ENCODE data around the gene KRT15. TPM values are rescaled to one million over a fixed set of nuclear protein-coding genes. Genes with fewer than 3 reads are reported as not detected.
A peak's percentile ranks its signal among the peaks of the same experiment; 100 is the strongest.

The KRT15 gene
- polyA plus RNA-seq, 3 donors: 0.03 TPM; not detected in 2

GRCh38 chr17:41467561-41467960 lies 51.1 kb downstream of the KRT15 start:
- peak overlapping the region in 1 of 7 donors; percentile 25 for H3K27ac Mint-ChIP-seq
- H3K4me3 Mint-ChIP-seq: no peak overlapping the region
- no peaks in the 10 kb centered on the region for H3K4me1 Mint-ChIP-seq
- Histone ChIP-seq H3K4me3 (replicated peaks in 1 of 3; ENCODE audit: low read depth in 2 of 3, low read length in 3 of 3) (no peak overlapping the region), H3K4me1 (ENCODE audit: control insufficient read depth in 1 of 2, insufficient read depth in 2 of 2, low read length in 2 of 2) (no peaks in the 10 kb centered on the region), H3K9me3 (replicated peaks in 1 of 2; ENCODE audit: control insufficient read depth in 1 of 2, insufficient read depth in 1 of 2, low read length in 2 of 2) (no peaks in the 10 kb centered on the region), H4K20me1 (ENCODE audit: insufficient read depth, low read length) (no peaks in the 10 kb centered on the region), H3K27me3 (ENCODE audit: control insufficient read depth in 2 of 2, insufficient read depth in 2 of 2, low read length in 2 of 2) (peaks cover 0 to 3% of the 10 kb centered on the region in 2 donors), H3K9ac (ENCODE audit: insufficient read depth, low read length, poor library complexity, severe bottlenecking) (no peak overlapping the region), H3K79me2 (ENCODE audit: insufficient read depth, low read length) (no peaks in the 10 kb centered on the region), H3K27ac (ENCODE audit: low read depth in 1 of 2, low read length in 2 of 2) (no peak overlapping the region), H2AFZ (ENCODE audit: insufficient read depth, low read depth, low read length, poor library complexity, severe bottlenecking) (no peak overlapping the region), H3K36me3 (replicated peaks in 1 of 2; ENCODE audit: control insufficient read depth in 1 of 2, insufficient read depth in 2 of 2, low read length in 2 of 2) (no peaks in the 10 kb centered on the region), H3K4me2 (replicated peaks; ENCODE audit: extremely low read depth, low read length, poor library complexity, severe bottlenecking) (no peak overlapping the region)
- TF ChIP-seq CTCF (IDR thresholded peaks at IDR 0.05): no peak
- 93% methylated on average over 2 of the region's 4 CpGs for WGBS (ENCODE audit: insufficient coverage)
- peaks cover 0 to 17% (median 2%) of the 10 kb centered on the region in 7 donors for H3K9me3 Mint-ChIP-seq
- peaks cover 6 to 19% (median 11%) of the 10 kb centered on the region in 3 donors for H3K27me3 Mint-ChIP-seq (ENCODE audit: low read depth in 3 of 3)
- DNase-seq: no peak
- no peaks in the 10 kb centered on the region for H3K36me3 Mint-ChIP-seq
- intact Hi-C loops (cut with micrococcal nuclease): no loop called here

- H3K4me3 ChIP-seq (replicated peaks in 1 of 3; ENCODE audit: low read depth in 2 of 3, low read length in 3 of 3): no peak within 1 kb of the TSS
- no peak within 1 kb of the TSS for H3K9ac ChIP-seq (ENCODE audit: insufficient read depth, low read length, poor library complexity, severe bottlenecking)
- 91% methylated on average over 12 of the region's 14 CpGs for WGBS (ENCODE audit: insufficient coverage)
- Mint-ChIP-seq H3K4me3 (no peak within 1 kb of the TSS), H3K4me1 (no peaks in the 10 kb centered on the region), H3K27ac (peak within 1 kb of the TSS in 2 of 7 donors; percentile 25 to 33), H3K36me3 (no peaks in the 10 kb centered on the region), H3K27me3 (ENCODE audit: low read depth in 3 of 3) (peaks cover 6 to 19% (median 11%) of the 10 kb centered on the region in 3 donors), H3K9me3 (peaks cover 0 to 15% (median 2%) of the 10 kb centered on the region in 7 donors)
- H3K27me3 ChIP-seq (ENCODE audit: control insufficient read depth in 2 of 2, insufficient read depth in 2 of 2, low read length in 2 of 2): peaks cover 0 to 3% of the 10 kb centered on the region in 2 donors
- no peaks in the 10 kb centered on the region for H3K9me3 ChIP-seq (replicated peaks in 1 of 2; ENCODE audit: control insufficient read depth in 1 of 2, insufficient read depth in 1 of 2, low read length in 2 of 2)
- H4K20me1 ChIP-seq (ENCODE audit: insufficient read depth, low read length): no peaks in the 10 kb centered on the region
- DNase-seq: no peak
- intact Hi-C loops (cut with micrococcal nuclease): no loop called here
- H3K4me1 ChIP-seq (ENCODE audit: control insufficient read depth in 1 of 2, insufficient read depth in 2 of 2, low read length in 2 of 2): no peaks in the 10 kb centered on the region
- TF ChIP-seq CTCF (IDR thresholded peaks at IDR 0.05): no peak
- no peak within 1 kb of the TSS for H2AFZ ChIP-seq (ENCODE audit: insufficient read depth, low read depth, low read length, poor library complexity, severe bottlenecking)
- H3K79me2 ChIP-seq (ENCODE audit: insufficient read depth, low read length): no peaks in the 10 kb centered on the region
- H3K4me2 ChIP-seq (replicated peaks; ENCODE audit: extremely low read depth, low read length, poor library complexity, severe bottlenecking): no peak within 1 kb of the TSS
- no peak within 1 kb of the TSS for H3K27ac ChIP-seq (ENCODE audit: low read depth in 1 of 2, low read length in 2 of 2)
- H3K36me3 ChIP-seq (replicated peaks in 1 of 2; ENCODE audit: control insufficient read depth in 1 of 2, insufficient read depth in 2 of 2, low read length in 2 of 2): no peaks in the 10 kb centered on the region
These were observed 51.7 kb downstream of the KRT15 start, which contains the start of gene KRT32 for GRCh38 chr17:41466988-41467387. TSS of gene KRT32 (minus strand) at chr17:41467386. CDS start at chr17:41467325, 61 bp downstream.
